Occipital lobe (tissue), 2 donors: ENCODE data around the gene PARD6B. TPM values are rescaled to one million over a fixed set of nuclear protein-coding genes. Genes with fewer than 3 reads are reported as not detected.

Experiments used
- DNase-seq: peaks from one replicate; lab custom pipeline; 2025; lab: John Stamatoyannopoulos, UW
- total RNA-seq: library from RNA; depleted of rRNA; stranded (reverse); fragments of >200 nt; gene quantifications from one replicate; pipeline ENCODE4 v1.2.3, GENCODE V29; 2014

PARD6B gene
- total RNA-seq, 1 donor from 2014 or later, result 17.5 TPM

GRCh38 chr20:50723672-50724071, 7.7 kb upstream of the PARD6B start:
- no peak for DNase-seq

GRCh38 chr20:50724112-50724725, 7.2 kb upstream of the PARD6B start:
- DNase-seq, result no peak

GRCh38 chr20:50724851-50725723, 6.3 kb upstream of the PARD6B start:
- peak; percentile 65 for DNase-seq

- no peak for DNase-seq
Observed at GRCh38 chr20:50725724-50726005, 5.7 kb upstream of the PARD6B start.

- DNase-seq, result no peak
Observed at GRCh38 chr20:50726955-50727791, 4.2 kb upstream of the PARD6B start.

- no peak for DNase-seq
Observed at GRCh38 chr20:50727792-50728485, 3.4 kb upstream of the PARD6B start.

GRCh38 chr20:50728486-50728980, 2.8 kb upstream of the PARD6B start:
- no peak for DNase-seq

GRCh38 chr20:50728981-50729874, 2.2 kb upstream of the PARD6B start:
- no peak for DNase-seq

GRCh38 chr20:50729901-50730764, 1.2 kb upstream of the PARD6B start:
- no peak for DNase-seq

- no peak for DNase-seq
Observed at GRCh38 chr20:50730765-50731054, 670 bp upstream of the PARD6B start.

- no peak for DNase-seq
Observed at GRCh38 chr20:50731930-50732690, 730 bp downstream of the PARD6B start.

- DNase-seq, result no peak
Observed at GRCh38 chr20:50733644-50734349, 2.4 kb downstream of the PARD6B start.

- DNase-seq, result no peak
Observed at GRCh38 chr20:50734730-50735679, 3.6 kb downstream of the PARD6B start.

- DNase-seq, result no peak
Observed at GRCh38 chr20:50735813-50736212, 4.4 kb downstream of the PARD6B start.

- DNase-seq, result no peak
Observed at GRCh38 chr20:50737352-50737751, 6.0 kb downstream of the PARD6B start.

- no peak for DNase-seq
Observed at GRCh38 chr20:50743087-50743486, 11.7 kb downstream of the PARD6B start.

GRCh38 chr20:50744143-50744792, 12.9 kb downstream of the PARD6B start:
- DNase-seq, result no peak
